ENCODE results near the gene EXOC1. TPM values are rescaled to one million over a fixed set of nuclear protein-coding genes. Genes with fewer than 3 reads are reported as not detected.

EXOC1 gene
- total and polyA plus RNA-seq, 2 donors (not counting 1 experiment from before 2014, with no cell fraction given) = 32.3 to 64.2 TPM

DNA sequence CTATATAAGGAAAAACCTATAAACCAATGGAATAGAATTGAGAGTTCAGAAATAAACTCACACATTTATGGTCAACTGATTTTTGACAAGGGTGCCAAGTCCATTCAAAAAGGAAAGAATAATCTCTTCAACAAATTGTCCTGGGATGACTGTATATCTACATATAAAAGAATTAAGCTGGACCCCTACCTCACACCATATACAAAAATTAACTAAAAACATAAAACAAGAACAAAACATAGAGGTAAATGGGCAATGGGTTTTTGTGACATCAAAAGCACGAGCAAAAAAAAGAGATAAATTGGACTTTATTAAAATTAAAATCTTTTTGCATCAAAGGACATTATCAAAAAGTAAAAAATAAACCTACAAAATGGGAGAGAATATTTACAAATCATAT, 15.5 kb upstream of the EXOC1 start:
- Histone ChIP-seq H3K4me3 (replicated peaks in 1 of 4; ENCODE audit: control extremely low read depth in 1 of 4, insufficient read depth in 1 of 4, low read depth in 3 of 4, low read length in 4 of 4) (no peak overlapping the region), H3K4me1 (ENCODE audit: control insufficient read depth, extremely low read depth, insufficient read depth, low read length) (no peaks in the 10 kb centered on the region), H3K27me3 (ENCODE audit: control insufficient read depth, insufficient read depth, low read length) (no peaks in the 10 kb centered on the region), H3K4me2 (ENCODE audit: extremely low read depth, insufficient read depth, low read length) (no peak overlapping the region), H3K79me2 (ENCODE audit: control insufficient read depth, insufficient read depth, low read length) (no peaks in the 10 kb centered on the region), H4K20me1 (ENCODE audit: control insufficient read depth, extremely low read depth, insufficient read depth, low read length) (no peaks in the 10 kb centered on the region), H3K9me3 (ENCODE audit: control insufficient read depth, insufficient read depth, low read depth, low read length) (no peaks in the 10 kb centered on the region), H3K9ac (ENCODE audit: insufficient read depth, low read length) (no peak overlapping the region), H3K27ac (ENCODE audit: insufficient read depth, low read length) (no peak overlapping the region), H2AFZ (ENCODE audit: low read length) (no peak overlapping the region), H3K36me3 (ENCODE audit: control insufficient read depth, insufficient read depth, low read length) (no peaks in the 10 kb centered on the region)
- no peak for DNase-seq (ENCODE audit: low read depth in 2 of 2)
- TF ChIP-seq EZH2 (IDR thresholded peaks at IDR 0.05; ENCODE audit: low read length, missing control alignments) = no peak
- TF ChIP-seq, protein P1, sequence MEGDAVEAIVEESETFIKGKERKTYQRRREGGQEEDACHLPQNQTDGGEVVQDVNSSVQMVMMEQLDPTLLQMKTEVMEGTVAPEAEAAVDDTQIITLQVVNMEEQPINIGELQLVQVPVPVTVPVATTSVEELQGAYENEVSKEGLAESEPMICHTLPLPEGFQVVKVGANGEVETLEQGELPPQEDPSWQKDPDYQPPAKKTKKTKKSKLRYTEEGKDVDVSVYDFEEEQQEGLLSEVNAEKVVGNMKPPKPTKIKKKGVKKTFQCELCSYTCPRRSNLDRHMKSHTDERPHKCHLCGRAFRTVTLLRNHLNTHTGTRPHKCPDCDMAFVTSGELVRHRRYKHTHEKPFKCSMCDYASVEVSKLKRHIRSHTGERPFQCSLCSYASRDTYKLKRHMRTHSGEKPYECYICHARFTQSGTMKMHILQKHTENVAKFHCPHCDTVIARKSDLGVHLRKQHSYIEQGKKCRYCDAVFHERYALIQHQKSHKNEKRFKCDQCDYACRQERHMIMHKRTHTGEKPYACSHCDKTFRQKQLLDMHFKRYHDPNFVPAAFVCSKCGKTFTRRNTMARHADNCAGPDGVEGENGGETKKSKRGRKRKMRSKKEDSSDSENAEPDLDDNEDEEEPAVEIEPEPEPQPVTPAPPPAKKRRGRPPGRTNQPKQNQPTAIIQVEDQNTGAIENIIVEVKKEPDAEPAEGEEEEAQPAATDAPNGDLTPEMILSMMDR (conservative IDR thresholded peaks at IDR 0.05 in 1 of 2, IDR thresholded peaks at IDR 0.05 in 1 of 2; ENCODE audit: low read depth in 1 of 2, low read length in 2 of 2) = no peak

DNA sequence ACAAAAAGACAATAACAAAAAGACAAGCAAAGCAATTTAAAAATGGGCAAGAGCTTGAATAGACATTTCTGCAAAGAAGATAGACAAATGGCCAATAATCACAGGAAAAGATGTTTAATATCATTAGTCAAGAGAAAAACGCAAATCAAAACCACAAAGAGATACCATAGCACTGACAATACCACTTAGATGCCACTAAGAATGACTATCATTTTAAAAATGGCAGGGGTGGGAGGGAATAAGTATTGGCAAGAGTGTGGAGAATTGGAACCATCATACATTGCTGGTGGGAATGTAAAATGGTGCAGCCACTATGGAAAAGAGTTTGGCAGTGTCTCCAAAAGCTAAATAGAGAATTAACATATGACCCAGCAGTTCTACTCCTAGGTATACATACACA, 15.1 kb upstream of the EXOC1 start:
- H3K9ac ChIP-seq (ENCODE audit: insufficient read depth, low read length) = no peak overlapping the region
- no peak overlapping the region for H3K4me2 ChIP-seq (ENCODE audit: extremely low read depth, insufficient read depth, low read length)
- no peaks in the 10 kb centered on the region for H3K27me3 ChIP-seq (ENCODE audit: control insufficient read depth, insufficient read depth, low read length)
- no peak overlapping the region for H3K27ac ChIP-seq (ENCODE audit: insufficient read depth, low read length)
- H3K36me3 ChIP-seq (ENCODE audit: control insufficient read depth, insufficient read depth, low read length) = no peaks in the 10 kb centered on the region
- no peaks in the 10 kb centered on the region for H3K79me2 ChIP-seq (ENCODE audit: control insufficient read depth, insufficient read depth, low read length)
- DNase-seq (ENCODE audit: low read depth in 2 of 2) = peak in 1 of 2 donors; percentile 50
- H2AFZ ChIP-seq (ENCODE audit: low read length) = no peak overlapping the region
- H4K20me1 ChIP-seq (ENCODE audit: control insufficient read depth, extremely low read depth, insufficient read depth, low read length) = no peaks in the 10 kb centered on the region
- TF ChIP-seq, protein P1 (conservative IDR thresholded peaks at IDR 0.05 in 1 of 2, IDR thresholded peaks at IDR 0.05 in 1 of 2; ENCODE audit: low read depth in 1 of 2, low read length in 2 of 2) = no peak
- no peak for TF ChIP-seq EZH2 (IDR thresholded peaks at IDR 0.05; ENCODE audit: low read length, missing control alignments)
- H3K4me1 ChIP-seq (ENCODE audit: control insufficient read depth, extremely low read depth, insufficient read depth, low read length) = no peaks in the 10 kb centered on the region
- no peaks in the 10 kb centered on the region for H3K9me3 ChIP-seq (ENCODE audit: control insufficient read depth, insufficient read depth, low read depth, low read length)
- H3K4me3 ChIP-seq (replicated peaks in 1 of 4; ENCODE audit: control extremely low read depth in 1 of 4, insufficient read depth in 1 of 4, low read depth in 3 of 4, low read length in 4 of 4) = no peak overlapping the region

DNA sequence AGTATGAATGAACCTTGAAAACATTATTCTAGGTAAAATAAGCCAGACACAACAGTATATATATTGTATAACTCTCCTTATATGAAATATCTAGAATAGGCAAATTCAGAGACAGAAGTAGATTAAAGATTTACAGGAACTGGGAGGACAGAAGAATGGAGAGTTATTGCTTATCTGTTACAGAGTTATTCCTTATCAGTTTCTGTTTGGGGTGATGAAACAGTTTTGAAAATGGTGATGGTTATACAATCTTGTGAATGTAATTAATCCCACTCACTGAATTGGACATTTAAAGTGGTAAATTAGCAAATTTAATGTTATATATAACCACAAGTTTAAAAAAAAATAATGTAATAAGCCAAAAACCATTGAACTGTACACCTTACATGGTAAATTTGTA, 14.5 kb upstream of the EXOC1 start:
- H2AFZ ChIP-seq (ENCODE audit: low read length) = no peak overlapping the region
- H3K9ac ChIP-seq (ENCODE audit: insufficient read depth, low read length) = no peak overlapping the region
- no peaks in the 10 kb centered on the region for H3K36me3 ChIP-seq (ENCODE audit: control insufficient read depth, insufficient read depth, low read length)
- H3K4me1 ChIP-seq (ENCODE audit: control insufficient read depth, extremely low read depth, insufficient read depth, low read length) = no peaks in the 10 kb centered on the region
- H3K79me2 ChIP-seq (ENCODE audit: control insufficient read depth, insufficient read depth, low read length) = no peaks in the 10 kb centered on the region
- H3K27ac ChIP-seq (ENCODE audit: insufficient read depth, low read length) = no peak overlapping the region
- H4K20me1 ChIP-seq (ENCODE audit: control insufficient read depth, extremely low read depth, insufficient read depth, low read length) = no peaks in the 10 kb centered on the region
- H3K4me3 ChIP-seq (replicated peaks in 1 of 4; ENCODE audit: control extremely low read depth in 1 of 4, insufficient read depth in 1 of 4, low read depth in 3 of 4, low read length in 4 of 4) = no peak overlapping the region
- no peaks in the 10 kb centered on the region for H3K9me3 ChIP-seq (ENCODE audit: control insufficient read depth, insufficient read depth, low read depth, low read length)
- no peak overlapping the region for H3K4me2 ChIP-seq (ENCODE audit: extremely low read depth, insufficient read depth, low read length)
- no peak for DNase-seq (ENCODE audit: low read depth in 2 of 2)
- no peaks in the 10 kb centered on the region for H3K27me3 ChIP-seq (ENCODE audit: control insufficient read depth, insufficient read depth, low read length)
- TF ChIP-seq, protein P1 (conservative IDR thresholded peaks at IDR 0.05 in 1 of 2, IDR thresholded peaks at IDR 0.05 in 1 of 2; ENCODE audit: low read depth in 1 of 2, low read length in 2 of 2) = no peak
- TF ChIP-seq EZH2 (IDR thresholded peaks at IDR 0.05; ENCODE audit: low read length, missing control alignments) = no peak
